22Rv1 (cell line): Measurements from ENCODE around the gene CAPN2.
A peak's percentile ranks its signal among the peaks of the same experiment; 100 is the strongest.

ENCODE experiments used
- H3K27ac ChIP-seq: fragments of 450-650 bp; 2 replicates; pipeline ENCODE4 v1.5.1; 2017
- ZFX ChIP-seq: fragments of 450-650 bp; IDR thresholded peaks from 2 replicates; pipeline ENCODE4 v1.6.1; 2017; ENCODE audit warnings: antibody characterized with exemption, borderline replicate concordance
- TF ChIP-seq, protein P1 (sequence below): fragments of 450-650 bp; IDR thresholded peaks from 2 replicates; pipeline ENCODE4 v1.5.1; 2017; ENCODE audit warnings: mild to moderate bottlenecking

CAPN2 gene

DNA sequence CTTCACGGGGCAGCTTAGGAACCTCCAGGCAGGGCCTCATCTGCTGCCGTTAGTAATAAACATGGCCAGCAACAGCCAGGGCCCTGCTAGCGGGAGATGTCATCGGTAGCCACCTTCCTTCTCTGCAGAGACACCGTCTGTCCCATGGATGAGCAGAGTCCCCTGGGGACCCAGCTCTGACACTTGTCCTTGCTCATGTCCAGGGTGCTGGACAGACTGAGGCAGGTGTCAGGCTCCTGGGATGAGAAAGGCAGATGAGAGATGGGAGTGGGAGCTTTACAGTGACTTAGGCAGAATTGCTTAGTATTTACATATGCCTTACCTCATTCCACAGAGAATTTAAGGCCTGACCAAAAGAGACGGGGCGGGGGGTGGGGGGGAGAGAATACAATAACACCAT is 25.0 kb downstream of the CAPN2 start:
- TF ChIP-seq ZFX = no peak
- TF ChIP-seq, protein P1, sequence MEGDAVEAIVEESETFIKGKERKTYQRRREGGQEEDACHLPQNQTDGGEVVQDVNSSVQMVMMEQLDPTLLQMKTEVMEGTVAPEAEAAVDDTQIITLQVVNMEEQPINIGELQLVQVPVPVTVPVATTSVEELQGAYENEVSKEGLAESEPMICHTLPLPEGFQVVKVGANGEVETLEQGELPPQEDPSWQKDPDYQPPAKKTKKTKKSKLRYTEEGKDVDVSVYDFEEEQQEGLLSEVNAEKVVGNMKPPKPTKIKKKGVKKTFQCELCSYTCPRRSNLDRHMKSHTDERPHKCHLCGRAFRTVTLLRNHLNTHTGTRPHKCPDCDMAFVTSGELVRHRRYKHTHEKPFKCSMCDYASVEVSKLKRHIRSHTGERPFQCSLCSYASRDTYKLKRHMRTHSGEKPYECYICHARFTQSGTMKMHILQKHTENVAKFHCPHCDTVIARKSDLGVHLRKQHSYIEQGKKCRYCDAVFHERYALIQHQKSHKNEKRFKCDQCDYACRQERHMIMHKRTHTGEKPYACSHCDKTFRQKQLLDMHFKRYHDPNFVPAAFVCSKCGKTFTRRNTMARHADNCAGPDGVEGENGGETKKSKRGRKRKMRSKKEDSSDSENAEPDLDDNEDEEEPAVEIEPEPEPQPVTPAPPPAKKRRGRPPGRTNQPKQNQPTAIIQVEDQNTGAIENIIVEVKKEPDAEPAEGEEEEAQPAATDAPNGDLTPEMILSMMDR = no peak
- H3K27ac ChIP-seq = peak overlapping the region; percentile 58

DNA sequence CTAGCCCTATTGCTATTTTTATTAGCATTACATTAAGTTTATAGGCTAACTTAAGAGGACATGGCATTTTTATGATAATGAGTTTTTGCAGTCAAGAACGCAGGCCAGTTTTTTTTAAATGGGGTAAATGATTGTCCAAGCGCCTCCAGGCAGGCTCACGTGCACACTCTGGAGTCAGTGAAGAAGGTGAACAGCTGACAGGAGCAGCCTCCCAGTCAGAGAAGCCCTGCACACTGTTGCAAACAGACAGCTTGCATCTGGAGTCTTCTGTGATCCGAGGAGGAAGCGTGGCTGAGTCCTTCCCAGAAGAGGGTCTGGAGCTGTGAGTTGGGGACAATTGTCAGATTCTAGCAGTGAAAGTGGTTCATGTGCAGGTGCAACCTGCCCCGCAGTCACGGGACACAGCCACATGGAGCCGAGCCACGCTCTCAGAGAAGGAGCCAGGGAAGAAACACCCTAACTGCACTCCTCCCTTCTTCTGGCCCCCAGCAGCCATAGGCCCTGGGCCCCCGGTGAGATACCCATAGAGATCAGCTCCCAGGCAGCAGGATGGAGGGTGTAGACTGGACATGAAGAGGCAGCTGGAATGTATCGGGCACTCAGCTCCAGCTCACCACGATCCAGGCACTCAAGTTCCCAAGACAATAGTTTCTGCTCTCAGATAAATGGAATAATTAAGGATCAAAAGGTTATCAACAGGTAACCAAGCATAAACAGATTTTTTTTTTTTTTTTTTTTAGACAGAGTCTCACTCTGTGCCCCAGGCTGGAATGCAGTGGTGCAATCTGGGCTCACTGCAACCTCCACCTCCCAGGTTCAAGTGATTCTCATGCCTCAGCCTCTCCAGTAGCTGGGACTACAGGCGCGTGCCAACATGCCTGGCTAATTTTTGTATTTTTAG is 26.4 kb downstream of the CAPN2 start:
- H3K27ac ChIP-seq = peak overlapping the region; percentile 58
- TF ChIP-seq ZFX = no peak
- TF ChIP-seq, protein P1 = peak; percentile 17; the same call in 1 of the 2 replicates

DNA sequence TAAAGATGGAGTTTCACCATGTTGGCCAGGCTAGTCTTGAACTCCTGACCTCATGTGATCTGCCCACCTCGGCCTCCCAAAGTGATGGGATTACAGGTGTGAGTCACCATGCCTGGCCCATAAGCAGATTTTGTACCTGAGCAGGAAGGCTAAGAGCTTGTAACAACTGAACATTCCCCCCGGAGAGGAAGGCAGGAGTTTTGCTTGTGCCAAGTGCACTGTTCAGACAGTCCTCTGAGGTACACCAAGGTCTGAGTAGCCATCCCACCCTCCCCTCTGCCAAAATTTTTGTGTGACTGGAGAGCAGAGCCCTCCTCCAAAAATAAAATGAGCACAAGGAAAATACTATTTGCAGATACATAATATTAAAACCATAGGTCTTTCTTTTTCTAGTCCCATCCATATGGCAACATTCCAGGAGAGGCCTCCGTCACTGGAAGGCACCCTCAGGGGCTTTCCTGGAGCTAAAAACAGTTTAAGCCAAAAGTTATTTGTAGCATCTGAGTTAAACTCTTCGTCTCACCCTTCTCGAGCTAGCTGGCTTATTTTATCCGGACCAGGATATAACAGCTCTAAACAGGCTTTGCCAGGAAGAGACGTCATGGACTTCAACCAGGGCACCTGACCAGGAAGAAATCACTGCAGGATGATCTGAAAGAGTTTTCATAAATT is 27.2 kb downstream of the CAPN2 start:
- H3K27ac ChIP-seq = peak overlapping the region; percentile 58

DNA sequence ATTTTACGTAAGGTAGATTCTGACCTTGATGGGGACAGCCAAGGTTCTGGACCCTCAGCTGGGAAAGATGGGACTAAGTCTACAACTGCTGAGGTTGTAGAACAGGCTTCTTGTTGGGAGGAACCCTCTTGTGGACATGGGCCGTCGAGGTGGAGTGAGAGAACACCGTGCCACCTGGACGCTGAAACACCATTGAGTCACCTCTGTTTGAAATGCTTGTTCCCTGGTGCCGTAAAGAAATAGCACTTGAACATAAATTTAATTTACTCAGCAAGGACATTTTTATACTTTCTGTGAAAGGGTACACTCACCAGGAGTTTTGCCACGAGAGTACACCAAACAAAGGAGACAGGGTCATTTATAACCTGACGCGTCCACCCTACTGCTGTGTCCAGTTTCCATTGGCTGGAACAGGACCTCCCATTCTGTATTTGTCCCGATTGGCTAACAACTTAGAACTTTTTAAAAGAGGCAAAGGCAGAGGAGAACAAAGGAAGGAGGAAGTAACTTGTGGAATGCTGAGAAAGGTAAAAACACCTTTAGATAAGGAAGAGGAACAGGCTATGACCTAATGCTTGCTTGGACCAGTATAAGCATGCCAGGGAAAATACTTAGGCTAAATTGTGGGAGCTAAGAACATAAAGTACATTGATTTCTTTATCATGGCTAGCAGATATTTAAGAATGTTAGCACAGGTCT is 27.8 kb downstream of the CAPN2 start:
- peak overlapping the region; percentile 58 for H3K27ac ChIP-seq

More for the DNA sequence above, 27.2 kb downstream of the CAPN2 start:
- TF ChIP-seq, protein P1 = no peak
- no peak for TF ChIP-seq ZFX

DNA sequence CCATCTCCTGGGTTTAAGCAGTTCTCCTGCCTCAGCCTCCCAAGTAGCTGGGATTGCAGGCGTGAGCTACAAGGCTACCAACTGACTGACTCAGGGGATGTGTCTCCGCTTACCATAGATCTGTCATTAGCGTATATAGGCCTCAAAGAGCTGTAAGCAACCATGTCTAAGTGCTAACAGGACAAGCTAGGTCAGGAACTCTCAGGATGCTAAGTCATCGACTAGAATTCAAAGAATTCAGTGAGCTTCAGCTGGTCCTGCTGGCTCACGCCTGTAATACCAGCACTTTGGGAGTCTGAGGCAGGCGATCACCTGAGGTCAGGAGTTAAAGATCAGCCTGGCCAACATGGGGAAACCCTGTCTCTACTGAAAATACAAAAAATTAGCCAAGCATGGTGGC is 29.5 kb downstream of the CAPN2 start:
- H3K27ac ChIP-seq = no peak overlapping the region
- TF ChIP-seq, protein P1 = no peak
- no peak for TF ChIP-seq ZFX

DNA sequence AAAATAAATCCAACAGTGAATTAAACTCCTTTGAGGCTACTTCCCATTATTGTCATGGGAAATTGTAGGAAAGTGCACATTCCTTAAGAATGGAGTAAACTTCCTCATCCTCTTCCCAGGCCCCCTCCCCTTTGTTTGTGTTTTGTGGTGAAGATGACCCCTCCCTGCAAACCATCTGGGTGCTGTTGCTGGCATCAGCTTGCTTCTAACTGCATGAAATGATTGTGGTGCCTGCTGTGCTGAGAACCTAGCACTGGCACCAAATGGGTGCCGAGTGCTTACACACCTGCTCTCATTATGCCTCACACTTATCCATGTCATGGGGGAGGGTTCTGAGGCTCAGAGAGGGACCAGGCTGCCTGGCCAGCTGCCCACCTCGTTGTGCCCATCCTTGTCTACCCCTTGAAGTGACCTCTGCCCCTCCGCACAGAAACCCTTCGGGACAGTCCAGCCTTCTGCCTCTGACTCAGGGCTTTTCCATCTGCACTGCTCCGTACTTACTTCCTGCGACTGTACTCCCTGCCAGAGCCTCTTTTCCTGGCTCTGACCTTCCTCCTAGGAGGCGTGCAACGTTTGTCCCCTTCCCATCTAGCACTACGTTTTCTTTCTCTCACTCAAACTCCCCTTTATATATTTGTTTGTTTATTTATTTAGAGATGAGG is 30.6 kb downstream of the CAPN2 start:
- TF ChIP-seq ZFX = no peak
- TF ChIP-seq, protein P1 = no peak
- no peak overlapping the region for H3K27ac ChIP-seq

DNA sequence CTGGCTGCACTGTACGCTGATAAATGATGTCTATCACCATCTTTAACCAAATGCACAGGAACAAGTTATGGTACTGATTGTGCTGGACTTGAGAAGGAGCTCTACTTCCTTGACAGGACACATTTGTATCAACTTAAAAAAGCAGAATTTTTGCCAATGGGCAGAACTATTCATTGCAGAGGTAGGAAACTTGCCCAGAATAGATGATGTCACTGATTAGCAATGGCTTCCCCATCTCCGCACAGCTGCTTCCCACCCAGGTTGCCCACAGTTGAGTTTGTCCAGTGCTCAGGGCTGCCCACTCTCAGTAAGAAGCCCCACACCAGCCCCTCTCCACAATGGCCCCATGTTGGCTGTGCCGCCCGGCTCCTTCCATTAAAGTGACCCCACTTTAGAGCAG is 33.4 kb downstream of the CAPN2 start:
- no peak for TF ChIP-seq ZFX
- TF ChIP-seq, protein P1 = no peak
- no peak overlapping the region for H3K27ac ChIP-seq
